ENCODE data around the gene CENPC. TPM values are rescaled to one million over a fixed set of nuclear protein-coding genes. Genes with fewer than 3 reads are reported as not detected.

The CENPC gene
- total RNA-seq, 2 donors from 2014 or later = 26.4 to 33.2 TPM

DNA sequence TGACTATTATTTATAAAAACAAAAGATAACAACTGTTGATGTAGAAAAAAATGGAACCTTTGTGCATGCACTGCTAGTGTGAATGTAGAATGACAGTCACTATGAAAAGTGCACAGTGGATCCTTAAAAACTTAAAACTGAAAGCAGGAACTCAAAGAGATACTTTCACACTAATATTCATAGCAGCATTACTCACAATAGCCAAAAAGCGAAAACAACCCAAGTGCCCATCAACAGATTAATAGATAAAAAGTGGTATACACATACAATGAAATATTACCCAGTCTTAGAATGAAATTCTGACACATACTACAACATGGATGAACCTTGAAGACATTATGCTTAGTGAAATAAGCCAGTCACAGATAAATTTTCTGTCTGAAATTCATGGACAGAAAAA, 23.8 kb downstream of the CENPC start:
- no peak for DNase-seq (ENCODE audit: low spot score)
- intact Hi-C loops (cut with DNase I) = no loop called here
- no peaks in the 10 kb centered on the region for H3K4me1 ChIP-seq (replicated peaks)
- no peaks in the 10 kb centered on the region for H3K9me3 ChIP-seq
- TF ChIP-seq POLR2AphosphoS5 (IDR thresholded peaks at IDR 0.05) (no peak), CTCF (IDR thresholded peaks at IDR 0.05) (no peak), POLR2A (IDR thresholded peaks at IDR 0.05) (no peak)
- no peaks in the 10 kb centered on the region for H3K36me3 ChIP-seq
- 92% methylated on average over 1 of the region's 1 CpG for WGBS
- no peak overlapping the region for H3K4me3 ChIP-seq
- no peaks in the 10 kb centered on the region for H3K27me3 ChIP-seq (replicated peaks; ENCODE audit: insufficient read depth)
- H3K27ac ChIP-seq = no peak overlapping the region

- H3K4me3 ChIP-seq = no peak overlapping the region
- no peaks in the 10 kb centered on the region for H3K9me3 ChIP-seq
- TF ChIP-seq POLR2A (IDR thresholded peaks at IDR 0.05) = no peak
- TF ChIP-seq CTCF (IDR thresholded peaks at IDR 0.05) = no peak
- no peak for TF ChIP-seq POLR2AphosphoS5 (IDR thresholded peaks at IDR 0.05)
- no peaks in the 10 kb centered on the region for H3K36me3 ChIP-seq
- no peak overlapping the region for H3K27ac ChIP-seq
- intact Hi-C loops (cut with DNase I) = no loop called here
- 92% methylated on average over 5 of the region's 5 CpGs for WGBS
- no peak for DNase-seq (ENCODE audit: low spot score)
- H3K4me1 ChIP-seq (replicated peaks) = no peaks in the 10 kb centered on the region
- no peaks in the 10 kb centered on the region for H3K27me3 ChIP-seq (replicated peaks; ENCODE audit: insufficient read depth)
Measured at GRCh38 chr4:67520141-67520540, 25.2 kb downstream of the CENPC start.

GRCh38 chr4:67512501-67512900, 32.8 kb downstream of the CENPC start:
- no peaks in the 10 kb centered on the region for H3K4me1 ChIP-seq (replicated peaks)
- no peaks in the 10 kb centered on the region for H3K27me3 ChIP-seq (replicated peaks; ENCODE audit: insufficient read depth)
- intact Hi-C loops (cut with DNase I) = no loop called here
- no peak overlapping the region for H3K27ac ChIP-seq
- TF ChIP-seq POLR2AphosphoS5 (IDR thresholded peaks at IDR 0.05) (no peak), POLR2A (IDR thresholded peaks at IDR 0.05) (no peak), CTCF (IDR thresholded peaks at IDR 0.05) (no peak)
- no peaks in the 10 kb centered on the region for H3K9me3 ChIP-seq
- no peak for DNase-seq (ENCODE audit: low spot score)
- H3K4me3 ChIP-seq = no peak overlapping the region
- no peaks in the 10 kb centered on the region for H3K36me3 ChIP-seq
- 82% methylated on average over 3 of the region's 3 CpGs for WGBS

DNA sequence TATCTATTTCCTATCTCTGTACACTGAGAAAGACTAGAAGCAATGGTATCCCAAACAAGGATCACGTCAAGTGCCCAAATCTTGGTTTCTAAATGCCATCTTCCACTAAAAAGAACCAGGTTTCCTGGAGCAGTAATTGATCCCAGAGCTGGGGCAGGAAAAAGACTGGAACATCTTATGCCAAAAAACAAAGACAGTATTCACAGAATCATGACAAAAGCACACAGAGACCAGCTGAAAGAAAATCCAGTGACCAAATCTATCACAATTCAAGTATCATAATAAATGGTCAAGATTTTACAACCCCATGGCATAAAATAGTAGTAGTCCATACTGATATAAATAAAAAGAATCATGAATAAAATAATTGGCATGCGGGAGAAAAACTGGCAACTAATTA, 44.9 kb downstream of the CENPC start:
- no peaks in the 10 kb centered on the region for H3K9me3 ChIP-seq
- H3K4me1 ChIP-seq (replicated peaks) = no peaks in the 10 kb centered on the region
- no peak for DNase-seq (ENCODE audit: low spot score)
- H3K27ac ChIP-seq = no peak overlapping the region
- WGBS = 91% methylated on average over 2 of the region's 2 CpGs
- no peaks in the 10 kb centered on the region for H3K36me3 ChIP-seq
- no peaks in the 10 kb centered on the region for H3K27me3 ChIP-seq (replicated peaks; ENCODE audit: insufficient read depth)
- no peak overlapping the region for H3K4me3 ChIP-seq
- no peak for TF ChIP-seq POLR2A (IDR thresholded peaks at IDR 0.05)
- TF ChIP-seq POLR2AphosphoS5 (IDR thresholded peaks at IDR 0.05) = no peak
- no peak for TF ChIP-seq CTCF (IDR thresholded peaks at IDR 0.05)
- intact Hi-C loops (cut with DNase I) = no loop called here

GRCh38 chr4:67499799-67500198, 45.5 kb downstream of the CENPC start:
- intact Hi-C loops (cut with DNase I) = no loop called here
- H3K27me3 ChIP-seq (replicated peaks; ENCODE audit: insufficient read depth) = no peaks in the 10 kb centered on the region
- H3K4me3 ChIP-seq = no peak overlapping the region
- no peaks in the 10 kb centered on the region for H3K4me1 ChIP-seq (replicated peaks)
- 89% methylated on average over 2 of the region's 2 CpGs for WGBS
- no peak for DNase-seq (ENCODE audit: low spot score)
- TF ChIP-seq POLR2AphosphoS5 (IDR thresholded peaks at IDR 0.05) (no peak), POLR2A (IDR thresholded peaks at IDR 0.05) (no peak), CTCF (IDR thresholded peaks at IDR 0.05) (no peak)
- no peaks in the 10 kb centered on the region for H3K36me3 ChIP-seq
- no peak overlapping the region for H3K27ac ChIP-seq
- no peaks in the 10 kb centered on the region for H3K9me3 ChIP-seq
